ENCODE results near the gene ARIH1. TPM values are rescaled to one million over a fixed set of nuclear protein-coding genes. Genes with fewer than 3 reads are reported as not detected.

ARIH1 gene
- total and polyA plus RNA-seq, 10 of the 15 experiments (the other 5 are each of a cell fraction or from before 2014, with no cell fraction given), result 14.7 to 99.5 (median 26.5) TPM

- ATAC-seq, result no peak
- FAIRE-seq, result no peak
- TF ChIP-seq ZNF622 (IDR thresholded peaks at IDR 0.05), result no peak
- TF ChIP-seq NFYA (IDR thresholded peaks at IDR 0.05; ENCODE audit: borderline replicate concordance, low read depth, low read length), result no peak
- TF ChIP-seq, protein P1, sequence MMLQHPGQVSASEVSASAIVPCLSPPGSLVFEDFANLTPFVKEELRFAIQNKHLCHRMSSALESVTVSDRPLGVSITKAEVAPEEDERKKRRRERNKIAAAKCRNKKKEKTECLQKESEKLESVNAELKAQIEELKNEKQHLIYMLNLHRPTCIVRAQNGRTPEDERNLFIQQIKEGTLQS (IDR thresholded peaks at IDR 0.05; ENCODE audit: borderline replicate concordance, extremely low read depth, low read depth, low read length), result no peak
- TF ChIP-seq KLF5 (IDR thresholded peaks at IDR 0.05; ENCODE audit: partially characterized antibody), result no peak
- TF ChIP-seq CREM (IDR thresholded peaks at IDR 0.05; ENCODE audit: low read depth), result no peak
- TF ChIP-seq SIX5 (IDR thresholded peaks at IDR 0.05; ENCODE audit: low read depth, low read length, severe bottlenecking), result no peak
- no peak for TF ChIP-seq ZNF217 (IDR thresholded peaks at IDR 0.05)
- no peak for TF ChIP-seq POLR2A (IDR thresholded peaks at IDR 0.05; ENCODE audit: low read depth, low read length)
- TF ChIP-seq, protein P2, sequence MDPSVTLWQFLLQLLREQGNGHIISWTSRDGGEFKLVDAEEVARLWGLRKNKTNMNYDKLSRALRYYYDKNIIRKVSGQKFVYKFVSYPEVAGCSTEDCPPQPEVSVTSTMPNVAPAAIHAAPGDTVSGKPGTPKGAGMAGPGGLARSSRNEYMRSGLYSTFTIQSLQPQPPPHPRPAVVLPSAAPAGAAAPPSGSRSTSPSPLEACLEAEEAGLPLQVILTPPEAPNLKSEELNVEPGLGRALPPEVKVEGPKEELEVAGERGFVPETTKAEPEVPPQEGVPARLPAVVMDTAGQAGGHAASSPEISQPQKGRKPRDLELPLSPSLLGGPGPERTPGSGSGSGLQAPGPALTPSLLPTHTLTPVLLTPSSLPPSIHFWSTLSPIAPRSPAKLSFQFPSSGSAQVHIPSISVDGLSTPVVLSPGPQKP (IDR thresholded peaks at IDR 0.05; ENCODE audit: low read depth, low read length), result no peak
- TF ChIP-seq, protein P3, sequence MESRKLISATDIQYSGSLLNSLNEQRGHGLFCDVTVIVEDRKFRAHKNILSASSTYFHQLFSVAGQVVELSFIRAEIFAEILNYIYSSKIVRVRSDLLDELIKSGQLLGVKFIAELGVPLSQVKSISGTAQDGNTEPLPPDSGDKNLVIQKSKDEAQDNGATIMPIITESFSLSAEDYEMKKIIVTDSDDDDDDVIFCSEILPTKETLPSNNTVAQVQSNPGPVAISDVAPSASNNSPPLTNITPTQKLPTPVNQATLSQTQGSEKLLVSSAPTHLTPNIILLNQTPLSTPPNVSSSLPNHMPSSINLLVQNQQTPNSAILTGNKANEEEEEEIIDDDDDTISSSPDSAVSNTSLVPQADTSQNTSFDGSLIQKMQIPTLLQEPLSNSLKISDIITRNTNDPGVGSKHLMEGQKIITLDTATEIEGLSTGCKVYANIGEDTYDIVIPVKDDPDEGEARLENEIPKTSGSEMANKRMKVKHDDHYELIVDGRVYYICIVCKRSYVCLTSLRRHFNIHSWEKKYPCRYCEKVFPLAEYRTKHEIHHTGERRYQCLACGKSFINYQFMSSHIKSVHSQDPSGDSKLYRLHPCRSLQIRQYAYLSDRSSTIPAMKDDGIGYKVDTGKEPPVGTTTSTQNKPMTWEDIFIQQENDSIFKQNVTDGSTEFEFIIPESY (IDR thresholded peaks at IDR 0.05), result no peak
- TF ChIP-seq ESRRA (IDR thresholded peaks at IDR 0.05; ENCODE audit: low read length), result no peak
- TF ChIP-seq CBX5 (IDR thresholded peaks at IDR 0.05; ENCODE audit: low read depth), result no peak
- TF ChIP-seq SP1 (IDR thresholded peaks at IDR 0.05; ENCODE audit: low read depth, low read length), result no peak
- TF ChIP-seq HDAC6 (IDR thresholded peaks at IDR 0.05; ENCODE audit: unreplicated experiment), result no peak
- H3K9ac ChIP-seq (ENCODE audit: control insufficient read depth, insufficient read depth, low read length), result no peak overlapping the region
- intact Hi-C loops (cut with micrococcal nuclease; ENCODE audit: unreplicated experiment) (no loop called here), in situ Hi-C loops (cut with MboI) (no loop called here)
- 98% methylated on average over 6 of the region's 6 CpGs for WGBS (ENCODE audit: insufficient coverage, insufficient replicate concordance, low lambda C conversion rate, missing lambda C conversion rate)
- H3K27me3 ChIP-seq (replicated peaks in 1 of 2; ENCODE audit: control insufficient read depth in 2 of 2, insufficient read depth in 2 of 2, low read length in 1 of 2), result no peaks in the 10 kb centered on the region
- peaks cover 84% of the 10 kb centered on the region for H3K79me2 ChIP-seq (ENCODE audit: control insufficient read depth, insufficient read depth, low read length)
- POLR2A ChIA-PET, result interaction anchor here (0.7 kb wide), 1 partner anchor 10 kb away, joined by 4 read pairs; no protein-coding TSS in a partner anchor
- peaks cover 3% of the 10 kb centered on the region; the same call in 1 of the 2 replicates for H3K4me1 ChIP-seq (ENCODE audit: control insufficient read depth, insufficient read depth, low read length)
- no peak overlapping the region for H3K27ac ChIP-seq (ENCODE audit: control insufficient read depth, insufficient read depth)
- SMC1A ChIA-PET (ENCODE audit: uncharacterized antibody, unreplicated experiment), result interaction anchor here (0.7 to 3.6 kb wide), 6 partner anchors 9 to 78 kb away, joined by 3 to 14 read pairs (median 4); no protein-coding TSS in a partner anchor
- H3K36me3 ChIP-seq (ENCODE audit: control insufficient read depth in 2 of 2, insufficient read depth in 2 of 2, low read length in 1 of 2), result peaks cover 0 to 17% of the 10 kb centered on the region in 2 experiments; a peak in 2 of 4 replicates
- no peak overlapping the region for H3K4me2 ChIP-seq (ENCODE audit: control insufficient read depth, insufficient read depth)
- BruUV-seq (replicated peaks), result no TSS peak
- CTCF ChIA-PET, result interaction anchor here (0.6 to 1.2 kb wide), 6 partner anchors 11 to 145 kb away, joined by 3 to 4 read pairs (median 3); no protein-coding TSS in a partner anchor
- H3K4me3 ChIP-seq, result no peak overlapping the region
- RAD21 ChIA-PET (ENCODE audit: unreplicated experiment), result no interaction called here
- 0 out of 2 replicates have a peak, but pooled peaks cover 2% of the 10 kb centered on the region for H4K20me1 ChIP-seq (ENCODE audit: control insufficient read depth, insufficient read depth)
- no peaks in the 10 kb centered on the region; the same call in 2 of the 3 replicates for H3K9me3 ChIP-seq (replicated peaks; ENCODE audit: control insufficient read depth, insufficient read depth, low read length)
- H2AFZ ChIP-seq (ENCODE audit: control insufficient read depth, low read depth, low read length), result no peak overlapping the region
- DNase-seq (ENCODE audit: low read depth, low spot score), result no peak
Measured at GRCh38 chr15:72483279-72483678, 9.1 kb downstream of the ARIH1 start.

Data from GM12878 (cell line).